Measurements from ENCODE around the gene ITGB4. TPM values are rescaled to one million over a fixed set of nuclear protein-coding genes. Genes with fewer than 3 reads are reported as not detected.

The ITGB4 gene
- total RNA-seq, 2 donors from 2014 or later = 3.4 to 5.1 TPM

DNA sequence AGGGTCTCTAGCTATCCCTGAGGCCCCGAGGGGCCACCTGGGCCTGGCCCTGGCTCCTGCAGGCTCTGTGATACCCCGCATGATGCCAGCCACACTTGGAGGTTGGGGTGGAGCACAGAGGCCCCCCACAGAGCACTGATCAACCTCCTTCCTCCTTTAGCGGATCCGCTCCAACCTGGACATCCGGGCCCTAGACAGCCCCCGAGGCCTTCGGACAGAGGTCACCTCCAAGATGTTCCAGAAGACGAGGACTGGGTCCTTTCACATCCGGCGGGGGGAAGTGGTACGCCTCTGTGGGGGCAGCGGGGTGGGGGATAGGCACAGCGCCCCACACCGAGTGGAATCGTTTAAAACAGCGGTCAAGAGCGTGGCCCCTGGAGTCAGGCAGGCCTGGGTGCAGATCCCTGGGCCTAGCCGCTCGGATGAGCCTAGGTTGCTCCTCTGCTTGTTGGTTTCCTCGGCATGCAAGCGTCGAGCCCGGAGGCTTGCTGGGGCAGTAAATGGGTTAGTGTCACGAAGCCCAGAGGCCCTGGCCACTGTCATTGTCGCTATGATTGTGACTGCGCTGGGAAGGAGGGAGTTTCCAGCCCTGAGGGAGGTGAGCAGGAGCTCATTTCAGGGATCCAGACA, 9.9 kb downstream of the ITGB4 start:
- Mint-ChIP-seq H3K27ac (no peak overlapping the region), H3K36me3 (ENCODE audit: low read depth) (no peaks in the 10 kb centered on the region), H3K4me3 (no peak overlapping the region), H3K9me3 (no peaks in the 10 kb centered on the region), H3K27me3 (ENCODE audit: insufficient read depth) (no peaks in the 10 kb centered on the region), H3K4me1 (no peaks in the 10 kb centered on the region)
- Histone ChIP-seq H3K27ac (ENCODE audit: low read depth, low read length) (no peak overlapping the region), H3K9ac (ENCODE audit: extremely low read depth, low read length, poor library complexity, severe bottlenecking) (no peak overlapping the region), H3K4me1 (ENCODE audit: control insufficient read depth, insufficient read depth, low read length) (no peaks in the 10 kb centered on the region), H3K36me3 (ENCODE audit: control insufficient read depth, insufficient read depth, low read length) (no peaks in the 10 kb centered on the region), H3K27me3 (ENCODE audit: control insufficient read depth, insufficient read depth, low read length, poor library complexity, severe bottlenecking) (no peaks in the 10 kb centered on the region), H3K9me3 (ENCODE audit: control insufficient read depth, low read length) (no peaks in the 10 kb centered on the region), H3K4me3 (ENCODE audit: low read length) (no peak overlapping the region)
- 93 to 97% methylated on average over 16 to 26 of the region's 26 CpGs for whole genome bisulfite sequencing, 2 experiments (ENCODE audit: insufficient coverage in 1 of 2, insufficient read length in 1 of 2)
- TF ChIP-seq, protein P1, sequence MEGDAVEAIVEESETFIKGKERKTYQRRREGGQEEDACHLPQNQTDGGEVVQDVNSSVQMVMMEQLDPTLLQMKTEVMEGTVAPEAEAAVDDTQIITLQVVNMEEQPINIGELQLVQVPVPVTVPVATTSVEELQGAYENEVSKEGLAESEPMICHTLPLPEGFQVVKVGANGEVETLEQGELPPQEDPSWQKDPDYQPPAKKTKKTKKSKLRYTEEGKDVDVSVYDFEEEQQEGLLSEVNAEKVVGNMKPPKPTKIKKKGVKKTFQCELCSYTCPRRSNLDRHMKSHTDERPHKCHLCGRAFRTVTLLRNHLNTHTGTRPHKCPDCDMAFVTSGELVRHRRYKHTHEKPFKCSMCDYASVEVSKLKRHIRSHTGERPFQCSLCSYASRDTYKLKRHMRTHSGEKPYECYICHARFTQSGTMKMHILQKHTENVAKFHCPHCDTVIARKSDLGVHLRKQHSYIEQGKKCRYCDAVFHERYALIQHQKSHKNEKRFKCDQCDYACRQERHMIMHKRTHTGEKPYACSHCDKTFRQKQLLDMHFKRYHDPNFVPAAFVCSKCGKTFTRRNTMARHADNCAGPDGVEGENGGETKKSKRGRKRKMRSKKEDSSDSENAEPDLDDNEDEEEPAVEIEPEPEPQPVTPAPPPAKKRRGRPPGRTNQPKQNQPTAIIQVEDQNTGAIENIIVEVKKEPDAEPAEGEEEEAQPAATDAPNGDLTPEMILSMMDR (conservative IDR thresholded peaks at IDR 0.05) = no peak
- peak; percentile 45 for DNase-seq

DNA sequence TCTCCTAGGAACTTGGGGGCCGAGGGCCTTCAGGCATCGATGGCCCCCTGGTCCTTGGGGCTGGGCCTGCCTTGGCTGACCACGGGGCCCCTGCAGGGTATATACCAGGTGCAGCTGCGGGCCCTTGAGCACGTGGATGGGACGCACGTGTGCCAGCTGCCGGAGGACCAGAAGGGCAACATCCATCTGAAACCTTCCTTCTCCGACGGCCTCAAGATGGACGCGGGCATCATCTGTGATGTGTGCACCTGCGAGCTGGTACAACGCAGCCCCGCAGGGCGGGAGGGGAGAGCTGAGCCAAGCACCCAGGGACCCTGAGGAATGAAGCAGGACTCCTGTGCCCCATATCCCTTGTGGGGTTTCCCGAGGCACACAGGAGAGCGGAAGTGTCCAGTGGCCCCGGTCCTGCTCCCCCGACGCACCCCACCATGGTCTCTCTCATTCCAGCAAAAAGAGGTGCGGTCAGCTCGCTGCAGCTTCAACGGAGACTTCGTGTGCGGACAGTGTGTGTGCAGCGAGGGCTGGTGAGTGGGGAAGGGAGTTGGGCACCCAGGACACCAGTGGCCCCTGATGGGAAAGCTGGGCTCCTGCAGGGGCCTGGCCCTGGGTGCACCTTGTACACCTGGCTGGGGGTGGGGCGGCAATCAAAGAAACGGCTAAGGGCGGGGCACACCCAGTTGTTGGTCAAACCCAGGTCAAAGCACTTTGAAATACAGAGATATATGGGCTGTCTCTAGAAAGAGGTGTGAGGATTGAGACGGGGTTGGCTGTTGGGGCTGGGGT, 10.6 kb downstream of the ITGB4 start:
- H3K9me3 ChIP-seq (ENCODE audit: control insufficient read depth, low read length) = no peaks in the 10 kb centered on the region
- no peaks in the 10 kb centered on the region for H3K36me3 Mint-ChIP-seq (ENCODE audit: low read depth)
- no peaks in the 10 kb centered on the region for H3K27me3 Mint-ChIP-seq (ENCODE audit: insufficient read depth)
- peak; percentile 44 for DNase-seq
- no peaks in the 10 kb centered on the region for H3K4me1 ChIP-seq (ENCODE audit: control insufficient read depth, insufficient read depth, low read length)
- H3K9ac ChIP-seq (ENCODE audit: extremely low read depth, low read length, poor library complexity, severe bottlenecking) = no peak overlapping the region
- no peak overlapping the region for H3K4me3 Mint-ChIP-seq
- WGBS, 2 experiments (ENCODE audit: insufficient coverage in 1 of 2, insufficient read length in 1 of 2) = 93 to 94% methylated on average over 23 to 31 of the region's 31 CpGs
- TF ChIP-seq, protein P1 (conservative IDR thresholded peaks at IDR 0.05) = no peak
- no peaks in the 10 kb centered on the region for H3K4me1 Mint-ChIP-seq
- H3K36me3 ChIP-seq (ENCODE audit: control insufficient read depth, insufficient read depth, low read length) = no peaks in the 10 kb centered on the region
- no peaks in the 10 kb centered on the region for H3K9me3 Mint-ChIP-seq
- H3K27ac Mint-ChIP-seq = no peak overlapping the region
- H3K27me3 ChIP-seq (ENCODE audit: control insufficient read depth, insufficient read depth, low read length, poor library complexity, severe bottlenecking) = no peaks in the 10 kb centered on the region
- no peak overlapping the region for H3K27ac ChIP-seq (ENCODE audit: low read depth, low read length)
- H3K4me3 ChIP-seq (ENCODE audit: low read length) = no peak overlapping the region

DNA sequence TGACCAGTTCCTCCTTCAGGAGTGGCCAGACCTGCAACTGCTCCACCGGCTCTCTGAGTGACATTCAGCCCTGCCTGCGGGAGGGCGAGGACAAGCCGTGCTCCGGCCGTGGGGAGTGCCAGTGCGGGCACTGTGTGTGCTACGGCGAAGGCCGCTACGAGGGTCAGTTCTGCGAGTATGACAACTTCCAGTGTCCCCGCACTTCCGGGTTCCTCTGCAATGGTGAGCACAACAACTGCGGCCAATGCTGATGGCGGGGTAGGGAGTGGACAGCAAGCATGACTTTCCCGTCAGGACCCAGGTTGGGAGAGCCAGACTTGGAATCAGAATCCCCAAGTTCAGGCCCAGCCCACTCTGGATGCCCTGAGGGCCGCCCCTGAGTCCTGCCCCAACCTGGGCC, 12.2 kb downstream of the ITGB4 start:
- Histone ChIP-seq H3K27ac (ENCODE audit: low read depth, low read length) (no peak overlapping the region), H3K9me3 (ENCODE audit: control insufficient read depth, low read length) (no peaks in the 10 kb centered on the region), H3K4me1 (ENCODE audit: control insufficient read depth, insufficient read depth, low read length) (no peaks in the 10 kb centered on the region), H3K27me3 (ENCODE audit: control insufficient read depth, insufficient read depth, low read length, poor library complexity, severe bottlenecking) (no peaks in the 10 kb centered on the region), H3K9ac (ENCODE audit: extremely low read depth, low read length, poor library complexity, severe bottlenecking) (no peak overlapping the region), H3K4me3 (ENCODE audit: low read length) (no peak overlapping the region), H3K36me3 (ENCODE audit: control insufficient read depth, insufficient read depth, low read length) (no peaks in the 10 kb centered on the region)
- WGBS, 2 experiments (ENCODE audit: insufficient coverage in 1 of 2, insufficient read length in 1 of 2) = 92 to 99% methylated on average over 16 to 18 of the region's 18 CpGs
- peak; percentile 42 for DNase-seq
- Mint-ChIP-seq H3K4me1 (no peaks in the 10 kb centered on the region), H3K9me3 (no peaks in the 10 kb centered on the region), H3K27me3 (ENCODE audit: insufficient read depth) (no peaks in the 10 kb centered on the region), H3K36me3 (ENCODE audit: low read depth) (no peaks in the 10 kb centered on the region), H3K27ac (no peak overlapping the region), H3K4me3 (no peak overlapping the region)
- TF ChIP-seq, protein P1 (conservative IDR thresholded peaks at IDR 0.05) = no peak
